Lung microvascular endothelial cell (primary cell): ENCODE results near the gene FAM193B. TPM values are rescaled to one million over a fixed set of nuclear protein-coding genes. Genes with fewer than 3 reads are reported as not detected.
"Not testable (repeated sequence)": the region's sequence is repeated elsewhere in the genome, so short reads cannot be mapped to it uniquely, and the experiment has no call there.

Experiments used
- DNase-seq, 2 donors: peaks; one replicate each; pipeline versions ENCODE4 v3.0.0 to v3.0.0-alpha.2; 2010; ENCODE audit warnings: low read depth in 2 of 2
- total RNA-seq: library from RNA; depleted of rRNA; stranded (reverse); fragments of >200 nt; gene quantifications from 2 replicates; pipeline ENCODE4 v1.2.1, GENCODE V29; 2014

The FAM193B gene
- total RNA-seq, 1 donor from 2014 or later, result 16.3 TPM

DNA sequence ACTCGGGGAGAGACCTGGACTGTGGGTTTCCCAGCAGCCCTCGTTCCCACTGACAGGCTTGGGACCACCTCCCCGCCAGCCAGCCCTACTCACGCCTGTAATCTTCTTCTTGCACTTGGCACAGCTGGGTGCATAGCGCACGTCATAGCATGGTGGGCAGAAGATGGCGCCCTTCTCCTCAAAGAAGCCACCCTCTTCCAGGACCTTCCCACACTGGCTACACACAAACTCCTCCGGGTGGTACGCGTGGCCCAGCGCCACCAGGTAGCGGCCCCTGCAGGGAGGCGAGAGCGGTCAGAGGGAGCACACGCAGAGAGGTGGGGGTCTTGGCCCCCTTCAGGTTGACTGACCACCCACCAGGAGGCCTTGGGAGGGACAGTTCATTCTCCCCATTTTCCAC, 66.4 kb downstream of the FAM193B start:
- no peak for DNase-seq

DNA sequence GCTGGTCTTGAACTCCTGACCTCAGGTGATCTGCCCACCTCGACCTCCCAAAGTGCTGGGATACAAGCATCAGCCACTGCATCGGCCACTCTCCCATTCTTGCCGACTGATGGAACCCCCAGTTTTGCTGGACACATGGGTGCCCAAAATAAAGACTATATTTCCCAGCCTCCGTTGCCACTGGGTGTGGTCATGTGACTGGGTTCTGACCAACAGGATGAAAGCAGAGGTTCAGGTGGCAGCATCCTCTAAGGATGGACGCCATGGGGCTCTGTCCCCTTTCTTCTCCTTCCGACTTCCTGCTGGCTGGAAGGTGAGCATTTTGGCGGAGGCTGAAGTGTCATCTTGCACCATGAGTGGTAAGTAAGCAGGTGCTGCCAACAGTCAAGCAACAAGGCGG, 67.2 kb downstream of the FAM193B start:
- no peak for DNase-seq

DNA sequence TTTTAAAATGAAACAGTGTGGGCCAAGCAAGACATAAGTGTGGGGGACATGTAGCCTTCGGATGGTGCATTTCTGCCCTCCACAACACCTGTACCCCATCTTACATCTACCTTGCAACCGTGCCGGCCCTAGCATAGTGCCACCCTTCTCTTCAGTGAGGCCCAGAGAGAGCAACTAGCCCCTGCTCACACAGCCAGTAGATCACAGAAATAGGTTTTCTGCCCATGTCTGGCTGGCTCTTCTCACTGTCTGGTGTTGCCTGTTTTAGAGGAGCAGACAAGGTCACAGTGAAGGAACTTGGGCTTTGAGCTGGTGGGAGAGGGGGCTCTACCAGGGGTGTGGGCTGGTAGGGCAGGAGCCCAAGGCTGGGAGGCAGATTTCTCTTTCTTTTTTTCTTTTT, 68.1 kb downstream of the FAM193B start:
- DNase-seq, result no peak

DNA sequence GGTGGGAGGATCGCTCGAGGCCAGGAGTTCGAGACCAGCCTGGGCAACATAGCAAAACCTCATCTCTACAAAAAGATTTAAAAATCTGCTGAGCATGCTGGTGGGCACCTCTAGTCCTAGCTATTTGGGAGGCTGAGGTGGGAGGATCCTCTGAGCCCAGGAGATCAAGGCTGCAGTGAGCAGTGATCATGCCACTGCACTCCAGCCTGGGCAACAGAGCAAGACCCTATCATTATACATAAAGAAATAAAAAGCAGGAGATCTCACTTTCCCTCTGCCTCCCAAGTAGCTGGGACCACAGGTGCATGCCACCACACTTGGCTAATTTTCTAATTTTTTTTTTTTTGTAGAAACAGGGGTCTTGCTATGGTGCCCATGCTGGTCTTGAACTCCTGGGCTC, 68.6 kb downstream of the FAM193B start:
- DNase-seq, result not testable (repeated sequence)

DNA sequence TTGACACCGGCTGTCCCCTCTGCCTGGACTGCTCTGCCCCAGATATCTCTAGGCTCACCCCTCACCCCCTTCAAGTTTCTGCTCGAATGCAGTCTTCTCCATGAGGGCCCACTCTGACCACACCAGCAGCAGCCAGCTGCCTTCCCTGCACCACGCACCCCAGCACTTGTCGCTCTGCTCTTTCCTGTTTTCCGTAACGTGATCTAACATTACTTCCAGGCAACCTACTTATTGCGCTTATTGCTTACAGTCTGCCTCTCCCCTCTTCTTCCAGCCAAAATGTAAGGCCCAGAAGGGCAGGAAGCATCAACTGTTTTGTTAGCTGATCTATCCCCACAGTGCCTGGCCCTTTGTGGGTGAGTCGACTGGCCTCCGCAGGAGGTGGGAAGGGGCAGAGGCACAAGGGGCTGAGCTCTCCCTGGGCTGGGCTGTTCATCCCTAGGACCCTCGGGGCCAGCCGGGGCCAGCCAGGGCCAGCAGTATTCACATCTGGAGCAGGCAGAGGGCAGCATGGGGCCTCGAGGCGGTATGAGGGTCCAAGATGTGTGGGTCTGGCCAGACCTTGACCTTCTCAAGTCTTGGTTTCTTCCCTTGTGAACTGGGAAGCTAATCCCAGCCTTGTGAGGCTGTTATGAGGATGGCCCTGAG, 69.3 kb downstream of the FAM193B start:
- DNase-seq, result no peak

DNA sequence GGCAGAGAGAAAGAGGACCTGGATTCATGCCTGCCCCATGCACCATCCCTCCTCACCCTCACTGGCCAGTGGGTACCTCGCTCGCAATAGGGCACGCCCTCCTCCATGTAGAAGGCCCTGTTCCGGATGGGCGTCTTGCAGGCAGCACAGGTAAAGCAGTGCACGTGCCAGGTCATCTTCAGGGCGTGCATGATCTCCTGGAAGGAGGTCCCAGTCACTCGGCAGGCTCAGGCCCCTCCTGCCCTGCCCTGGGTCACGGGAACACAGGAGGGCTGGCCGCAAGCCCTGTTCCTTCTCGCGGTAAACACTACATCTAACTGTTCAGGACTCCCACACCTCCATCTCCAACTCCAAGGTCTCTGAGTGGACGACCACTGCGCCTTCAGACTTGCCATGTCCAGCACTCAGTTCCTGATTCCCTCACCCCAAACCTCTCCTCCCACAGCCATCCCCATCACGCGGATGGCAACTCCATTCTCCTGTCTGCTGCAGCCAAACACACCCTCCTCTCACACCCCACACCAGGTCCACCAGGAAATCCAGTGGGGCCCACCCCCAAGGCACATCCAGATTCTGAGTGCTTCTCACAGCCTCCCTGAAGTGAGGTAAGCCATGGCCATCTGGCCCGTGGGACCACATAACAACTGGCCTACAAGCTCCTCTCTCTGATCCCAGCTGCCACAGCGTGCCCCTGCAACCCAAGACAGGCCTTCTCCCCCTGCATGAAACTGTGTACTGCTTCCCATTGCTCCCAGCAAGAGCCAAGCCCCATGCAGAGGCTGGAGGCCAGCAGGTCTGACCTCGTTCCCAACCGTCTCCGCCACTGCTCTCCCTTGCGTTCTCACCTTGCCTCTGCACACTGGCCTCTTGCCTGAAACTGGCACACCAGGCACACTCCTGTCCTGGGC, 70.1 kb downstream of the FAM193B start:
- DNase-seq, result no peak

DNA sequence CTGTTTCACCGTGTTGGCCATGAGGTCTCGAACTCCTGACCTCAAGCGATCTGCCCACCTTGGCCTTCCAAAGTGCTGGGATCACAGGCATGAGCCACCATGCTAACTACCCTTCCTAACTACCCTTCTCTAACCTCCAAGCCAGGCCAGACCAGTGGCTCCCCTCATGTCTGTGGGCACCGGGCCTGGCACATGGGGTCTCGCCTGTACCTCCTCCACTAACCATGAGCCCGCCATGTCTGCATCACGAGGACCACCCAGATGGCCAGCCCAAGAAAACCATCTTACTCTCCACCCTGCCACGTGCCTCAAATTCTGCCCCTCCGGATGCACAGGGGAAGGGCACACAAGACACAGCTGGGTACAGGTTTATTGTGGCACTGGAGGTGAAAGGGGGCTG, 71.3 kb downstream of the FAM193B start:
- no peak for DNase-seq

DNA sequence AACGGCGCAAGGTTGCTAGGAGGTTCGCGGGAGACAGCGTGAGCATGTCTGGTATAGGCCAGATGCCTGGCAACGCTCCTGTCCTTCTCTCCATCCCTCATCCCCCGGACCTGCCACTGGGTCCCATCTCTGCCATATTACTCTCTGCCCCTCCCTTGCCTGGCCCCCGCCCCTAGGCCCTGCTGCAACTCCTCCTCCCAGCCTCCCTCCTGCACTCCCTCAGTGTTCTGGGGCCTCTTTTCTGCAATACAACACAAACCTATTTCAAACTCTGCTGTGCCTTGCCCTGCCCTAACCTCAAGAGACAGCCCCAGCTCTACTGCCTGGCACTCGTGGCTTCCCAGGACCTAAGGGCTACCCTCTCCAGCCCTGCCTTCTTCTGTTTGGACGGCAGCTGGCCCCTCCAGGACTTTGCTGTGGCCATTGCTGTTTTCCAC, 72.0 kb downstream of the FAM193B start:
- no peak for DNase-seq

DNA sequence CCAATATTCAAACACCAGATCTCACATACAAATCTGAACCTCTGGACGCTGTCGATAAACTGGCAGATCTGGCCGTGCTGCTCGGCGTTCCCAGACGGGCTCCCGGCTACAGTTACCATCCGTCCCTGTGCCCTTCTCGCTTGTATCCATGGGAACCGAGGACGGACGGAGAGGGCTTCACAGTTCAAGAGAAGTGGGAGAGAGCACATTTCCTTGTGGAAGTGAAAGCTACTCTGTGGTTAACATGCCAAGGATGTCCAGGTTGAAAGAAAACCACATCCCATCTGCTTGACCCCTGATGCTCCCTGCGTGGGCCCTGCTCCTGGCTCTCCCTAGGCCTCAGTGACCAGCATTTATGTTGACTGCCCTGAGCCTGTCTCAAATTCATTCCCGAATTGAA, 74.6 kb downstream of the FAM193B start:
- peak in 1 of 2 donors; percentile 58 for DNase-seq

DNA sequence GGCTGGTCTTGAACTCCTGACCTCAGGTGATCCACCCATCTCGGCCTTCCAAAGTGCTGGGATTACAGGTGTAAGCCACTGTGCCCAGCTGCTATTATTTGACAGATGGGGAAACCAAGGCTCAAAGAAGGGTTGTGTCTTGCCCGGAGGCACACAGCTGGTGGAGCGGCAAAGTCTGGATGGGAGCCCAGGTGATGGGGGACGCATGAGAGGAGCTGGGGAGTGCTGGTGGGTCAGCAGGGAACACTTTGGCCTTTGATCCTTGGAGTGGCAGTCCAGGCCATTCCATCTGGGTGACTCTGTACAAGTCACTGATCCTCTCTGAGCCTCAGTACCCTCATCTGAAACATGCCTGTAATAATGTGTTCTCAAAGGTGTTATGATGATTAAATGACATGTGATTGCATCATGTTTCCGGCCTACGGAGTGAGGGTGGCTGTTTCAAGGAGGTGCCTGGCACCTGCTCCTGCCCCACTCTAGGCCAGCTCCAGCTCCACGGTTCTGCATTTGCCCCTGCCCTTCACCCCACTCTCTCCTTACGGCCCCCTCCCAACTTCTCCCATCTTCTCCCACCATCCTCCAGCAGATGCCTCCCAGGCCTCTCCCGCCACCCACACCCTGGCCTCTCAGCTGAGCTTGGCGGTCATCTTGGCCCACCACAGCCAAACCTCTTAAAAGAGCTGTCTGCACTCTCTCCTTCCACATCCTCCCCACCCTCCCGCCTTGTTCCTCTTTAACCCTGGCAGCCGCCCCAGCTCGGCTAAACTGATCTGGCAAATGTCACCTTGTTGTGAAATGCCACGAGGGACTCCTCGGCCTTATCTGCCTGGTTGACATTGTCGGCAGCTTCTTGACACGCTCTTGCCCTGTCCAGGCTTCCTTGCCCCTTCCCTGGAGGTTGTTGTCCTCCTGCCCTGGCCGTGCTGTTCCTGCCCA, 75.4 kb downstream of the FAM193B start:
- no peak for DNase-seq

DNA sequence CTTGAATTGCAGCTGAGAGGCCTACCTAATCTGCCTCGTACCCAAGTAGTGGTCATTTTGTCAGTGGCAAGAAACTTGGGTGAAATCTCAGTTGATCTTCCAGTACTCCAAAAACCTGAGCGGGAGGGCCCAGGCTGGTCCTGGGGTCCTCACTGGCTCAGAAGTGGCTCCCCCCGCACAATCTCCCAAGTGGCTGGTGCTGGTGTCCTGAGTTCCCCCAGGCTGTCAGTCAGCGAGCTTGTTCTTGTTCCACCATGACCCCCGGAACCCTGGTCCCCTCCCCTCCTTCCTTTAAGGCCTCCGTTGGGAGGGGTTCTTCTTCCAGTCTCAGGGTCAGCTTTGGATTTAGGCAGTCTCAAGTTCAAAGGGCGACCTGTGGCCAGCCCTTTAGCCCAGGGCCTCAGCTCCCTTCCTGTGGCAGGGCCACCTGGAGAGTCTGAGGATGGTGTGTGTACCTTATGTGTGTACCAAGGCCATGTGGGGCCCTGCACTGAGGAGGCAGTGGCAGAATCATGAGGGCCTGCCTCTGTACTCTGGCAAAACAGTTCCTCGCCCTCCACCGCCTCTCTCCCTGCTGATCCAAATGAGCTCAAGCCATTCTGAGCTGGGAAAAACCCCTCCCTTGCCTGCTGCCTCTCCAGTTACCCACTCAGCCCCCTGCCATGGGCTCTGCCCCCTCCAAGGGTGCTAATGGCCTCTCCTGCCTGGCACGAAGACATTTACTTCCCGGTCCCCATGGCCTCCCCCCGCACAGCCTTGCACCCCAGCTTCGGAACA, 76.5 kb downstream of the FAM193B start:
- DNase-seq, result no peak

DNA sequence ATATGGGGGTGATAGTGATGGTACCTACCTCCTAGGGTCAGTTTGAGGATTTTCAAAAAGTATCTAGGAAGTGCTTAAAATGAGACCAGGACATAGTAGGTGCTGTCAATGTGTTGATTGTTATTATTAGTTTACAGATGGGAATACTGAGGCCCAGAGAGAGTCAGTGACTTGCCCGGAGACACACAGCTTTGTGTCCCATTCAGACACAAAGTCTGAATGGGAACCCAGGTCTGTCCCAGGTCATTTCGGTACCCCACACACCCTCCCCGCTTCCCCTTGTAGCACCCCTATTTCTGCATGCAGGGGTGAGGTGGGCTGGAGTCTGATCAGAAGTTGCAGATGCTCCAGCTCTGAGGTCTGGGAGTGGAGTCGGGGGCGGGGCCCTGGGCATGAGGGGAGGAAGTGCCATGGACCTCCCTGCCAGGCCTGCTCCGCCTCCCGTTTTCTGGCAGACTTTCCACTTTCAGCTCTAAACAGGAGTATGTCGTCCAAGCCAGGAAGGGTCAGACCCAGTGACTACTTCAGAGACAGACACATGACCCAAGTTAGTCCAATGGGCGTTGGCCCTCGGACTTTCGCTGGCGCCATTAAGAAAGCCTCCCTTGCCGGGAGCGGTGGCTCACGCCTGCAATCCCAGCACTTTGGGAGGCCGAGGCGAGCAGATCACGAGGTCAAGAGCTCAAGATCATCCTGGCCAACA, 77.7 kb downstream of the FAM193B start:
- DNase-seq, result peak in 1 of 2 donors; percentile 91

DNA sequence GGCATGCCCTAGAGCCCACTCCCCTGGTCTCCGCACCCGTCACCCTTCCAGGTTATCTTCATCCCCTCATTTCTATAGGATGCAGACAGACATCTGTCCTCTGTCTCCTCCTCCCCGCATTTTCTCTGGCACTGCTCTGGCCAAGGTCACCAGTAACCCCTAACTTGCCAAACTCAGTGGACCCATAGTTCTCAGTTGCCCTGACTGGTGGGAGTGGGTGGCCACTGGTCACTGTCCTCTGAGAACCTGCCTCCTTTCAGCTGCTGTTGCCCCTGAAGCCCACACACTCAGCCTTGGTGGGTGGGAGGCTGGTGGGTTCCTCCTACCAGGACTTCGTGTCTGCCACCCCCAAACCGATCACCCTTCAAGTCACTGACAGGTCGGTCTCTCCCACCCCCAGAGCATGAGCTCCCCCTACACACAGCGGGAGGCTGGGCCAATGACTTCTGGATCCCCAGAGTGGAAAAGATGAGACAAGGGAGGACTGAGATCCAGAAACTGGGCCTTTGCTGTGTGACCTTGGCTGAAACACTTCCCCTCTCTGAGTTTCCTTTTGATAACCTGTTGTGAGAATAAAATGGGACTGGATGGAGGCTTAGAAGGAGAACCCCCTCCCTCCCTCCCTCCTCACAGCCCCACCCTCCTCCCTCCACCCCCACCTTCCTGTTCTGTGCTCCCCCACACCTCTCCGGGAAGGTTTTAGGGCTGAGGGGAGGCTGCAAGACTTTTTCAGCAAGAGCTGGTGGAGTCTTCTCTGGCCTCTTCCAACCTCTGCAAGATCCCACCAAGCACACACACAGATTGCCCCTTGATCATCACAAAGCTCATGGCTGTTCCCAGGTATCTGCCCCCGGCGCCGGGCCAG, 78.6 kb downstream of the FAM193B start:
- DNase-seq, result no peak

DNA sequence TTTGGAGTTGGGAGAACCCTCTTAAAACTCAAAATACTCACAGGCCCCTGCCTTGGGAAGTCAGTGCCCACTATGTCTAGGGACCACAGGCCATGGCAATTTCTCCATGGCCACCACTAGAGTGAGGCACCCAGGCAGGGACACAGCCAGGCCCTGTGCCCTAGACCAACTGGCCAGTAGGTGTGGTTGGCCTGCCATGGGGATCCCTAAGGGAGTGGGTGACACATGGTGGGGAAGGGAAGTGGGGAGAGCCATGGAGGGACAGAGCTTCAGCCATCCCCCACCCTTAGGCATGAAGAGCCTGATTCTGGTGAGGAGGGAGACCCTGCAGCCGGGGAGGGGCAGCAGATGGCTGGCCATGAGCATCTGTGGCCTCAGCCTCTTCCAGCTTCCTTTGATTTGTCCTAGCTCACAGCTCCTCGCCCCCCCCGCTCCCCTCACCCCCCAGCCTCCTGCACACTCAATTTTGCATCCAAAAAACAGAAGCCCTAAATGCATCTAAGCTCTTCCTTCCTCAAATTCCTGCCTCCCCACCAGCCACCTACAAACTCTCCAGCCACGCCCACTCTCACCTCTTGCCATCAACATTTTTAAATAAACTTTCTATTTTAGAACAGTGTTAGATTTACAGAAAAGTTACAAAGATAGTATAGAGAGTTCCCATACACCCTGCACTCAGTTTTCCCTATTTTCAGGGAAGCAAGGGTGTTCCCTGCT, 79.4 kb downstream of the FAM193B start:
- DNase-seq, result no peak

DNA sequence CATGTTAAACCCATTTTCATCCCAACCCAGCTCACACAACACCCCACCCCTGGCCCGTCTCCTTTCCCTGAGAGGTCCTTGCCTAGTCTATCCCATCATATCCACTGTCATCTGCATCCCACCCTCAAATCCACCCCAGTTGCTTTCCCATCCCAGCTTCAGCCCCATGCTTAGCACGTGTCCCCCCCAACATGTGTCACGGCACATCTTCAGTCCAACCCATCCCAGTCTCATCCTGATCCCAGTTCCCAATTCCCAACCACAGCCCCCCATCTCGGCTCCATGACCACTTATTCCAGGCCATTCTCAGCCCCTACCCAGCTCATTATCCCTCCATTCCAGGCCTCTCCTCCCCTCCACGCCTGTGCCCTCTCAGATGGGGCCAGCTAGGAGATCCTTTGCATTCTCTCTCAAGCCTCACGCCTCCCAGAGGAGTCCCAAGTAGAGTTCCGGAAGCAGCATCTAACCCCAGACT, 80.3 kb downstream of the FAM193B start:
- no peak for DNase-seq

DNA sequence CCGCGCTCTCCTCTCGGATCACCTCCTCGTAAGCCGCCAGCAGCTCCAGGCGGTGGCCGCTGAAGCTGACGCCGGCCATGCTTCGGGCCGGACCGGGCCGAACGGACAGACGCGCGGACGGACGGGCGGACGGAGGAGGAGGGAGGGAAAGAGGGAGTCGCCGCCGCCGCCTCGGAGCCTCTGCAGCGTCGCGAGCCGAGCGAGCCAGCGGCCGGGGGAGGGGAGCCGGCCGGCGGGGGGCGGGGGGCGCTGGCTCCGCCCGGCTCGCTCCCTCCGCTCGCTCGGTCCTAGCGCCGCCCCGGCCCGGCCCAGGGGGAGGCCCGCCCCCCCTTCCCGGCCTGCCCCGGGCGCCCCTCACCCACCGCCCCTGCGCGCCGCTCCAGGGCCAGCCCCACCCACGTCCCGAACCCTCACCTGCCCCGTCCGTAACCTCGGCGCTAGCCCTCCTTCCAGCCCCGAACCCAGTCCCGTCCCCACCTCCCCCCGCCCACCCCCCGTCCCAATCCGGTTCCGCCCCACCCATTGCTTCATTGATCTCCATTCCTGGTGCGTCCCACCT, 80.8 kb downstream of the FAM193B start, which contains the start of gene DBN1:
DBN1 (minus strand) TSS at position 192 of the 559 bp plus-strand sequence; CDS start at position 79, 113 bp downstream.
- peak; percentile 59 to 69 for DNase-seq

DNA sequence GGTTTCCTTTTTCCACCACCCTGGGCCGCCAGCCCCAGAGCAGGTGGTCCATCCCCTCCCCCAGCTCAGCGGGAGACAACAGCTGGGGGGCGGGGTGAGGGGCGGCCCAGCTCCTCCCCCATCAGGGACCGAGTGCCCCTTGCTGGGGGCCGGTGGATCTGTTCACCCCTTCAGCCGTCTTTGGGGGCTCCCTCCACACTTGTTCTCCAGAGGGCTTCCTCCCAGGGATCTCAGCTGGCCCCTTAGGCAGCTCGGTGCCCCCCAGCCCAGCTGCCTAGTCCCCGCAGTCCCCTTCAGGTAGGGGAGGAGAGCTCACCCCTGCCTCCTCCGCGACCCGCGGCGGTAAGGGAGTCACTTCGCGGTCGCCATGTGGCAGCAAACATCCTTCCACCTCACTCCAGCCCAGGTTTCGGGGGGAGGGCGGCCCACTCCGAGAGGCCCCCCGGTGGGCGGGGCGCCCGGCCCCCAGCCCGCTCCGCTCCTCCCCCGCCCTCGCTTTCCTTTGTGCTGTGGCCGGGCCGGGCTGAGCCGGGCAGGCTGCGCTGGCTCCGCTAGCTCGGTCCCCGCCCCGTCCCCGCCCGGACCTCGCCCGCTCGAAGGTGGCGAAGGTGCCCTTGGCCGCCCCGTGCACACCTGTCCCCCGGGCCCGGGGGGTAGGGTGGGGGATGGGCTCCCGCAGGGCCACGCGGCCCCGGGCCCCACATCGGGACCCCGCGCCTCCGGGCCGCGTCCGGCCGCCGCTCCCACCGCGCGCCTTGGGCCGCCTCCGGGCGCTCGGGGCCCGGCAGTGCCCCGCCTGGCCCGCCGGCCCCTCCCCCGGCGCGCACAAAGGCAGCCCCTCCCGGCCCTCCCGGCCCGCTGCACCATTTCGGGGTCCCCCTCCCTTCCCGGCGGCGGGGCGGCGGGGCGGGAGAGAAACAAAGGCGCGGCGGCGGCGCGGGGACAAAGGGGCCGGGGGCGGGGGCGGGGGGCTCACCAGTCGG, 81.6 kb downstream of the FAM193B start:
- peak; percentile 46 to 63 for DNase-seq
